ENCODE data around the gene STPG3. TPM values are rescaled to one million over a fixed set of nuclear protein-coding genes. Genes with fewer than 3 reads are reported as not detected.

The STPG3 gene
- total and polyA plus RNA-seq, 2 of the 13 experiments (the other 11 are each of a cell fraction or from before 2014, with no cell fraction given): not detected

DNA sequence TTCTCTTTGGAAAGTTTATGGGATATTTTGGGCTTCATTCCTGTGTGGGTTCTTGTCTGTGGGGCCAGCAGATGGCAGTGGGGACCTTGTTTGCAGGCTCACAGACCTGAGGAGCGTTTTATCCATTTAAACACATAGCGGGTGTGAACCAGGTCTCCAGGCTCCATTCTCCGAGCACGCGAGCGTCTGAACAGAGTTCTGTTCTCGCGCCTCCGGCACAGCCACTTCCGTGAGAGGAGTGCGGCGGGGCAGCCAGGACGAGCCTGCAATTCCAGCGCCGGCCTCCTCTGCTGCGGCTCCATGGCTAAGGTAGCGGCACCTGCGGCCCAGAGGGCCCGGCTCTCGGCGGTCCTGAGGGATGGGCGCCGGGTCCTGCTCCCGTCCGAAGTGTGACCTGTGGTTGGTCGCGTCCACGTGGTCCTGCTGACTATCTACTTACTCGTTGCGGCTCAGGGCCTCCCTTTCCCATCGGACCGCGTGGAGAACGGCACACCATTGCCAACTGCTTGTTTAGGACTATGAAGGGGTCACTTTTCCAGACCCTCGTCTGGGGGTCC lies 43.7 kb downstream of the STPG3 start (continued):
- no peak for TF ChIP-seq FOXA1 (IDR thresholded peaks at IDR 0.05)
- TF ChIP-seq FOXA1 (CRISPR knock-in tag; IDR thresholded peaks at IDR 0.05): no peak
- no peak for TF ChIP-seq NKX3-1 (CRISPR knock-in tag; IDR thresholded peaks at IDR 0.05)
- no peak for TF ChIP-seq NFYB (CRISPR knock-in tag; IDR thresholded peaks at IDR 0.05)
- TF ChIP-seq SRSF4 (IDR thresholded peaks at IDR 0.05; ENCODE audit: low read depth, low read length, poor library complexity, severe bottlenecking): no peak
- no peak for TF ChIP-seq HNRNPUL1 (IDR thresholded peaks at IDR 0.05; ENCODE audit: low read depth, low read length)
- TF ChIP-seq ZNF747 (CRISPR knock-in tag; IDR thresholded peaks at IDR 0.05; ENCODE audit: borderline replicate concordance): peak; percentile 40; the same call in 1 of the 2 replicates
- TF ChIP-seq ZNF296 (CRISPR knock-in tag; conservative IDR thresholded peaks at IDR 0.05): no peak
- TF ChIP-seq ZNF761 (CRISPR knock-in tag; conservative IDR thresholded peaks at IDR 0.05): no peak
- TF ChIP-seq, protein P1, sequence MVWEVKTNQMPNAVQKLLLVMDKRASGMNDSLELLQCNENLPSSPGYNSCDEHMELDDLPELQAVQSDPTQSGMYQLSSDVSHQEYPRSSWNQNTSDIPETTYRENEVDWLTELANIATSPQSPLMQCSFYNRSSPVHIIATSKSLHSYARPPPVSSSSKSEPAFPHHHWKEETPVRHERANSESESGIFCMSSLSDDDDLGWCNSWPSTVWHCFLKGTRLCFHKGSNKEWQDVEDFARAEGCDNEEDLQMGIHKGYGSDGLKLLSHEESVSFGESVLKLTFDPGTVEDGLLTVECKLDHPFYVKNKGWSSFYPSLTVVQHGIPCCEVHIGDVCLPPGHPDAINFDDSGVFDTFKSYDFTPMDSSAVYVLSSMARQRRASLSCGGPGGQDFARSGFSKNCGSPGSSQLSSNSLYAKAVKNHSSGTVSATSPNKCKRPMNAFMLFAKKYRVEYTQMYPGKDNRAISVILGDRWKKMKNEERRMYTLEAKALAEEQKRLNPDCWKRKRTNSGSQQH (CRISPR knock-in tag; IDR thresholded peaks at IDR 0.05; ENCODE audit: low read depth): no peak
- TF ChIP-seq ZNF607 (CRISPR knock-in tag; IDR thresholded peaks at IDR 0.05; ENCODE audit: borderline replicate concordance): 0 out of 2 replicates have a peak, but pooled peaks have one; percentile 47
- TF ChIP-seq HNF4G (IDR thresholded peaks at IDR 0.05; ENCODE audit: borderline replicate concordance, low read depth, low read length): no peak
- no peak for TF ChIP-seq HNF4G (CRISPR knock-in tag; IDR thresholded peaks at IDR 0.05; ENCODE audit: borderline replicate concordance, low read depth)
- TF ChIP-seq BRD4 (CRISPR knock-in tag; IDR thresholded peaks at IDR 0.05): no peak
- 0 out of 2 replicates have a peak, but pooled peaks have one; percentile 1 for TF ChIP-seq SALL2 (CRISPR knock-in tag; IDR thresholded peaks at IDR 0.05)
- TF ChIP-seq ZZZ3 (CRISPR knock-in tag; IDR thresholded peaks at IDR 0.05; ENCODE audit: borderline replicate concordance): no peak
- no peak for TF ChIP-seq MAFK (conservative IDR thresholded peaks at IDR 0.05 in 1 of 2, IDR thresholded peaks at IDR 0.05 in 1 of 2; ENCODE audit: low read length in 2 of 2)
- no peak for TF ChIP-seq BORCS8-MEF2B (CRISPR knock-in tag; IDR thresholded peaks at IDR 0.05)
- TF ChIP-seq, protein P2, sequence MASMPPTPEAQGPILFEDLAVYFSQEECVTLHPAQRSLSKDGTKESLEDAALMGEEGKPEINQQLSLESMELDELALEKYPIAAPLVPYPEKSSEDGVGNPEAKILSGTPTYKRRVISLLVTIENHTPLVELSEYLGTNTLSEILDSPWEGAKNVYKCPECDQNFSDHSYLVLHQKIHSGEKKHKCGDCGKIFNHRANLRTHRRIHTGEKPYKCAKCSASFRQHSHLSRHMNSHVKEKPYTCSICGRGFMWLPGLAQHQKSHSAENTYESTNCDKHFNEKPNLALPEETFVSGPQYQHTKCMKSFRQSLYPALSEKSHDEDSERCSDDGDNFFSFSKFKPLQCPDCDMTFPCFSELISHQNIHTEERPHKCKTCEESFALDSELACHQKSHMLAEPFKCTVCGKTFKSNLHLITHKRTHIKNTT (CRISPR knock-in tag; IDR thresholded peaks at IDR 0.05): no peak
- no peak for TF ChIP-seq TSC22D2 (CRISPR knock-in tag; IDR thresholded peaks at IDR 0.05; ENCODE audit: borderline replicate concordance)
- no peak for TF ChIP-seq YEATS4 (CRISPR knock-in tag; IDR thresholded peaks at IDR 0.05; ENCODE audit: borderline replicate concordance)
- no peak for TF ChIP-seq ZFP1 (CRISPR knock-in tag; IDR thresholded peaks at IDR 0.05)
- TF ChIP-seq ZNF547 (CRISPR knock-in tag; IDR thresholded peaks at IDR 0.05): no peak
- TF ChIP-seq ZNF605 (CRISPR knock-in tag; IDR thresholded peaks at IDR 0.05): no peak
- TF ChIP-seq, protein P3, sequence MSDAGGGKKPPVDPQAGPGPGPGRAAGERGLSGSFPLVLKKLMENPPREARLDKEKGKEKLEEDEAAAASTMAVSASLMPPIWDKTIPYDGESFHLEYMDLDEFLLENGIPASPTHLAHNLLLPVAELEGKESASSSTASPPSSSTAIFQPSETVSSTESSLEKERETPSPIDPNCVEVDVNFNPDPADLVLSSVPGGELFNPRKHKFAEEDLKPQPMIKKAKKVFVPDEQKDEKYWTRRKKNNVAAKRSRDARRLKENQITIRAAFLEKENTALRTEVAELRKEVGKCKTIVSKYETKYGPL (CRISPR knock-in tag; IDR thresholded peaks at IDR 0.05): no peak
- TF ChIP-seq, protein P4, sequence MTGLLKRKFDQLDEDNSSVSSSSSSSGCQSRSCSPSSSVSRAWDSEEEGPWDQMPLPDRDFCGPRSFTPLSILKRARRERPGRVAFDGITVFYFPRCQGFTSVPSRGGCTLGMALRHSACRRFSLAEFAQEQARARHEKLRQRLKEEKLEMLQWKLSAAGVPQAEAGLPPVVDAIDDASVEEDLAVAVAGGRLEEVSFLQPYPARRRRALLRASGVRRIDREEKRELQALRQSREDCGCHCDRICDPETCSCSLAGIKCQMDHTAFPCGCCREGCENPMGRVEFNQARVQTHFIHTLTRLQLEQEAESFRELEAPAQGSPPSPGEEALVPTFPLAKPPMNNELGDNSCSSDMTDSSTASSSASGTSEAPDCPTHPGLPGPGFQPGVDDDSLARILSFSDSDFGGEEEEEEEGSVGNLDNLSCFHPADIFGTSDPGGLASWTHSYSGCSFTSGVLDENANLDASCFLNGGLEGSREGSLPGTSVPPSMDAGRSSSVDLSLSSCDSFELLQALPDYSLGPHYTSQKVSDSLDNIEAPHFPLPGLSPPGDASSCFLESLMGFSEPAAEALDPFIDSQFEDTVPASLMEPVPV (CRISPR knock-in tag; IDR thresholded peaks at IDR 0.05): peak; percentile 52; the same call in 1 of the 2 replicates
- 0 out of 2 replicates have a peak, but pooled peaks have one; percentile 8 for TF ChIP-seq SAP130 (CRISPR knock-in tag; IDR thresholded peaks at IDR 0.05; ENCODE audit: low read depth)
- TF ChIP-seq HOXD1 (CRISPR knock-in tag; IDR thresholded peaks at IDR 0.05): no peak
- TF ChIP-seq REPIN1 (CRISPR knock-in tag; IDR thresholded peaks at IDR 0.05; ENCODE audit: borderline replicate concordance, low read depth): no peak

All from HepG2 (cell line).